HG03095 (cell line): ENCODE measurements around the gene SERGEF.

Experiments
- ATAC-seq: cut with Tn5 transposase; IDR thresholded peaks from one replicate; pipeline ENCODE4 v1.9.1; 2021; ENCODE audit warnings: moderate library complexity; ENCODE audit not compliant: unreplicated experiment

SERGEF gene

GRCh38 chr11:17760102-17761029 is 252.5 kb downstream of the SERGEF start:
- ATAC-seq: peak; percentile 66

- ATAC-seq: no peak
Measured at GRCh38 chr11:17755891-17756290, 257.0 kb downstream of the SERGEF start.

GRCh38 chr11:17753641-17754040 is 259.2 kb downstream of the SERGEF start:
- ATAC-seq: no peak

GRCh38 chr11:17753153-17753552 is 259.7 kb downstream of the SERGEF start:
- ATAC-seq: no peak

- ATAC-seq: no peak
Measured at GRCh38 chr11:17752144-17752543, 260.7 kb downstream of the SERGEF start.

GRCh38 chr11:17751558-17751957 is 261.3 kb downstream of the SERGEF start:
- ATAC-seq: no peak

- no peak for ATAC-seq
Measured at GRCh38 chr11:17750801-17751165, 262.1 kb downstream of the SERGEF start.

- ATAC-seq: no peak
Measured at GRCh38 chr11:17750013-17750800, 262.6 kb downstream of the SERGEF start.

- no peak for ATAC-seq
Measured at GRCh38 chr11:17748761-17749721, 263.8 kb downstream of the SERGEF start.

GRCh38 chr11:17748044-17748443 is 264.8 kb downstream of the SERGEF start:
- ATAC-seq: no peak

GRCh38 chr11:17747131-17747955 is 265.5 kb downstream of the SERGEF start:
- no peak for ATAC-seq

GRCh38 chr11:17746096-17746495 is 266.8 kb downstream of the SERGEF start:
- ATAC-seq: no peak

- ATAC-seq: no peak
Measured at GRCh38 chr11:17745023-17745772, 267.6 kb downstream of the SERGEF start.

- ATAC-seq: no peak
Measured at GRCh38 chr11:17744151-17744940, 268.5 kb downstream of the SERGEF start.

GRCh38 chr11:17743808-17744119 is 269.1 kb downstream of the SERGEF start:
- ATAC-seq: no peak

GRCh38 chr11:17743026-17743807 is 269.6 kb downstream of the SERGEF start:
- no peak for ATAC-seq

- ATAC-seq: no peak
Measured at GRCh38 chr11:17742019-17742418, 270.8 kb downstream of the SERGEF start.

- ATAC-seq: no peak
Measured at GRCh38 chr11:17741487-17741886, 271.4 kb downstream of the SERGEF start.
